GM18858 (cell line): Measurements from ENCODE around the gene PRAMEF20.

Experiments
- ATAC-seq: cut with Tn5 transposase; IDR thresholded peaks from one replicate; pipeline ENCODE4 v1.9.1; 2021; ENCODE audit not compliant: unreplicated experiment

Gene PRAMEF20

GRCh38 chr1:13461977-13462376, 51.7 kb downstream of the PRAMEF20 start:
- no peak for ATAC-seq

GRCh38 chr1:13462682-13463081, 52.4 kb downstream of the PRAMEF20 start:
- ATAC-seq, result no peak

- no peak for ATAC-seq
Measured at GRCh38 chr1:13465515-13465914, 55.3 kb downstream of the PRAMEF20 start.

GRCh38 chr1:13469343-13469742, 59.1 kb downstream of the PRAMEF20 start:
- ATAC-seq, result no peak
